LoVo (cell line): ENCODE data around the gene PCDHGA9.
A peak's percentile ranks its signal among the peaks of the same experiment; 100 is the strongest.
"Not testable (repeated sequence)": the region's sequence is repeated elsewhere in the genome, so short reads cannot be mapped to it uniquely, and the experiment has no call there.

Experiments
- DNase-seq: peaks from one replicate; pipeline ENCODE4 v3.0.0-alpha.2; 2016; ENCODE audit warnings: low spot score

The PCDHGA9 gene

DNA sequence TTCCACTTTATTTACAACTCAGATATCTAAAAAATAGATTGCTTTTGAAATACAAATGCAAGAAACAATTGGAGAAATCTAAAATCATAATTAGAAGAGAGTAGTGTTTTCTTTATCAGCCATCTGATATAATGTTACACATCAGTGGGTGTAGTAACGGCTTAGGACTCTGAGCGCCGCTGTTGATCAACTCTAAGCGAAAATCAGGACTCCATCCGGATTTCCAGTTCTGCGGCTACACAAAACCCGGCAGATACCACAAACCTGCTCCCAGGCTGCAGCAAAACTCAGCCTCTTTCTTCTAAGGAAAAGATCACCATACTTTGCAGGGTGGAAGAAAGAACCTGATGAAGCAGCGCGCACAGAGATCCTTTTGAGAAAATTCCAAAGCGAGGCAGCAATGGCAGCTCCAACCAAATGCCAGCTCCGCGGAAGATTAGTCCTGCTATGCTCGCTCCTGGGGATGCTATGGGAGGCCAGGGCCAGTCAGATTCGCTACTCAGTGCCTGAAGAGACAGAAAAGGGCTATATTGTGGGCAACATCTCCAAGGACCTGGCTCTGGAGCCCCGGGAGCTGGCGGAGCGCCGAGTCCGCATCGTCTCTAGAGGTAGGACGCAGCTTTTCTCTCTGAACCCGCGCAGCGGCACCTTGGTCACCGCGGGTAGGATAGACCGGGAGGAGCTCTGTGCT is at the start of gene PCDHGA9:
Gene PCDHGA9, plus strand, starts transcription at position 226 of the 691 bp plus-strand sequence. Its CDS starts 175 bp downstream, at position 401.
- peak; percentile 29 for DNase-seq

DNA sequence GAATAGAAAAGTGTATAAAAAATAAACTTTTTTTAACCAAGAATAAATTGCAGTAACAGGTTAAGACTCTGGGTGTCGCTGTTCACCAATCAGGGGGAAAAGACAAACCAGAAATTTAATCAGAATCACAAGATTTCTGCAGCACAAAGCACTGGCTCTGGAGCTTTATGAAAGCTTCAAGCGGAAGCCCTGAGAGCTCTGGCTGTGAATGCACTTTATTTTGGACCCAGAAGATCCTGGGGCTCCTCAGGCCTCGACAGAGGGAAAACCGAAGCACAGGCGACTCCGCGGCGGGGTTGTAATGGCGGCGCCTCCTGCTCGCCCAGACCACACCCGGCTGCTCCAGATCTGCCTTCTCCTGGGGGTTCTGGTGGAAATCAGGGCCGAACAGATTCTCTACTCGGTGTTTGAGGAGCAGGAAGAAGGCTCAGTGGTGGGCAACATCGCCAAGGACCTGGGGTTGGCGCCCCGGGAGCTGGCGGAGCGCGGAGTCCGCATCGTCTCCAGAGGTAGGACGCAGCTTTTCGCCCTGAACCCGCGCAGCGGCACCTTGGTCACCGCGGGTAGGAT is 47.6 kb upstream of the PCDHGA9 start, which contains the start of gene PCDHGA4:
Gene PCDHGA4, plus strand, starts transcription at position 122 of the 570 bp plus-strand sequence. Its CDS starts 87 bp downstream, at position 209.
- no peak for DNase-seq

DNA sequence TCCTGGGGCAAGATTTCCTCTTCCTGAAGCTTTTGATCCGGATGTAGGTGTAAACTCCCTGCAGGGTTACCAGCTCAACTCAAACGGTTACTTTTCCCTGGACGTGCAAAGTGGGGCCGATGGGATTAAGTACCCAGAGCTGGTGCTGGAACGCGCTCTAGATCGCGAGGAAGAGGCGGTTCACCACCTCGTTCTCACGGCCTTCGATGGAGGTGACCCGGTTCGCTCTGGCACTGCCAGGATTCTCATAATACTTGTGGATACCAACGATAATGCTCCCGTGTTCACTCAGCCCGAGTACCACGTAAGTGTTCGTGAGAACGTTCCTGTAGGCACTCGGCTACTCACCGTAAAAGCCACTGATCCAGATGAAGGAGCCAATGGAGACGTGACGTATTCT is 46.9 kb upstream of the PCDHGA9 start:
- DNase-seq, result no peak

DNA sequence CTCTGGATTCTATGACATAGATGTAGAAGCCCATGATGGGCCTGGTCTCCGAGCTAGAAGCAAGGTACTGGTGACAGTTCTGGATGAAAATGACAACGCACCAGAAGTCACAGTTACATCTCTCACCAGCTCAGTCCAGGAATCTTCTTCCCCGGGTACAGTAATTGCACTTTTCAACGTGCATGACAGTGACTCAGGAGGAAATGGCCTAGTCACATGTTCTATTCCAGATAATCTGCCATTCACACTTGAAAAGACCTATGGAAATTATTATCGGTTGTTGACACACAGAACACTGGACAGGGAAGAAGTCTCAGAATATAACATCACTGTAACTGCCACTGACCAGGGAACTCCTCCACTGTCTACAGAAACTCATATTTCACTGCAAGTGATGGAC is 46.4 kb upstream of the PCDHGA9 start:
- no peak for DNase-seq

DNA sequence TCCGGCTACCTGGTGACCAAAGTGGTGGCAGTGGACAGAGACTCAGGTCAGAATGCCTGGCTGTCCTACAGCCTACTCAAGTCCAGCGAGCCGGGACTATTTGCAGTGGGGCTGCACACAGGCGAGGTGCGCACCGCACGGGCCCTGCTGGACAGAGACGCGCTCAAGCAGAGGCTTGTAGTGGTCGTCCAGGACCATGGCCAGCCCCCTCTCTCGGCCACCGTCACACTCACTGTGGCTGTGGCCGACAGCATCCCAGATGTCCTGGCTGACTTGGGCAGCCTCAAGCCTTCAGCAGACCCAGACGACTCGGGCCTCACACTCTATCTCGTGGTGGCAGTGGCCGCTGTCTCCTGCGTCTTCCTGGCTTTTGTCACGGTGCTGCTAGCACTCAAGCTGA is 45.6 kb upstream of the PCDHGA9 start:
- no peak for DNase-seq

DNA sequence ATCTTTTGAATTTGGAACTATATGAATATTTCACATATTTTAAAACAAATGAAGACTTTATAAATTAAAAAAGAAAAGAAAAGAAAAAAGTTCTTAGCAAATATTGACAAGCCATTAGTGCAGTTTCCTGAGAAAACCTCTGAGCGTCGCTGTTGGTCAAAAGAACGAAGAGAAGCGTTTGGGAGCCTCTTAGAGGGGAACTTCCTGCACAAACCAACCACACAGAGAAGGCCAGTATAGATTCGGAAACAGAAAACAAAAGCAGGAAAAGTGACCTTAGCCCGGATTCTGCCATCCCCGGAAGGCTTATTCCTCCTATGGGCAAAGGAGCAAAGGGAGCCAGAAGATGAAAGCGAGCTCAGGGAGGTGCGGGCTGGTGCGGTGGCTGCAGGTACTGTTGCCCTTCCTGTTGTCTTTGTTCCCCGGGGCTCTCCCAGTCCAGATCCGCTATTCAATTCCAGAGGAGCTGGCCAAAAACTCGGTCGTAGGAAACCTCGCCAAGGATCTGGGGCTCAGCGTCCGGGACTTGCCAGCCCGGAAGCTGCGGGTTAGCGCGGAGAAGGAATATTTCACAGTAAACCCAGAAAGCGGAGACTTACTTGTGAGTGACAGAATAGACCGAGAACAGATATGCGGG is 42.7 kb upstream of the PCDHGA9 start, which contains the start of gene PCDHGB2:
Gene PCDHGB2, plus strand, starts transcription at position 205 of the 637 bp plus-strand sequence. Its CDS starts 142 bp downstream, at position 347.
- peak; percentile 21 for DNase-seq

DNA sequence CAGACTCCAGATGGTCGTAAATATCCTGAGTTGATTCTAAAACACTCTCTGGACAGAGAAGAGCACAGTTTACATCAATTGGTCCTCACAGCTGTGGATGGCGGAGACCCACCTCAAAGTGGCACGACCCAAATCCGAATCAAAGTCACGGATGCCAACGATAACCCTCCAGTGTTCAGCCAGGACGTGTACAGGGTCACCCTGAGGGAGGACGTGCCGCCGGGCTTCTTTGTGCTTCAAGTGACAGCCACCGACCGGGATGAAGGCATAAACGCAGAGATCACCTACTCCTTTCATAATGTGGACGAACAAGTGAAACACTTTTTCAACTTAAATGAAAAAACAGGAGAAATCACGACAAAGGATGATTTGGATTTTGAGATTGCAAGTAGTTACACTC is 41.9 kb upstream of the PCDHGA9 start:
- DNase-seq, result no peak

DNA sequence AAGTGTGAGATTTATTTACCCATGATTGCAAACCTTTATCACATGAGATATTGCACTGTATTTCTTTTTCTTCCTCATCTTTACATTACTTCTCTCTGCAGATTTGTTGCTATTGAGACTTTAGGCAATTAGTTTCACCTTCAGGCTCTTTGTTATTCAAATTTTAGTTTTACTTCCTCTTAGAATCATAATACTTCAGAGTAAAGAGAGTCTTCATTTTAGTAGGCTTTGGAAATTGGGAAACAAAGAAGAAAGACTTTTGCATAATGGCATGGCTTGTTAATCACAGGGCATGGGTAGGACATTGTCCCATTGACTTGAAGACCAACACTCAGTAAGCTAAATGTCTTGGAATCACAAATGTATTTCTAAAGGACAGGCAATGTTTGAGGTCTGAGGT is 39.9 kb upstream of the PCDHGA9 start:
- DNase-seq, result no peak

DNA sequence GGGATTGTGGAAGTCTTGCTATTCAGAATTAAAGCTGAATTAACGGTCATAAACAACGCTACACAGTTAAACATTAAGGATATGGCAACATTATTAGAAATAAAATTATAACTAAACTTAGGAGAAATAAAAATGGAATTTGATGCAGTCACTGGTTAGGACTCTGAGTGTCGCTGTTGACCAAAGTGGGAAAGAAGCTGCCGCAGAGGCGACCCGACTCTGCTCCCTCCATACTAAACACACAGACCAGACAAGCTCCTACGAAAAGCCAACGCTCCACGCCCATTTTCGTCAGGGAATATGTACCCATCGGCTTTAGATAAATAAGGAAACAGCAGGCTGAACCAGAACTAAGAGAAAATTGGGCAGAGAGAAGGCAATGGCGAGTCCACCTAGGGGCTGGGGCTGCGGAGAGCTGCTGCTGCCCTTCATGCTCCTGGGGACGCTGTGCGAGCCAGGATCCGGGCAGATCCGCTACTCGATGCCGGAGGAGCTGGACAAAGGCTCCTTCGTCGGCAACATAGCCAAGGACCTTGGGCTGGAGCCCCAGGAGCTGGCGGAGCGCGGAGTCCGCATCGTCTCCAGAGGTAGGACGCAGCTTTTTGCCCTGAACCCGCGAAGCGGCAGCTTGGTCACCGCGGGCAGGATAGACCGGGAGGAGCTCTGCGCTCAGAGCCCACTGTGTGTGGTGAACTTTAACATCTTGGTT is 38.5 kb upstream of the PCDHGA9 start, which contains the start of gene PCDHGA5:
Gene PCDHGA5, plus strand, starts transcription at position 211 of the 709 bp plus-strand sequence. Its CDS starts 169 bp downstream, at position 380.
- DNase-seq, result no peak

DNA sequence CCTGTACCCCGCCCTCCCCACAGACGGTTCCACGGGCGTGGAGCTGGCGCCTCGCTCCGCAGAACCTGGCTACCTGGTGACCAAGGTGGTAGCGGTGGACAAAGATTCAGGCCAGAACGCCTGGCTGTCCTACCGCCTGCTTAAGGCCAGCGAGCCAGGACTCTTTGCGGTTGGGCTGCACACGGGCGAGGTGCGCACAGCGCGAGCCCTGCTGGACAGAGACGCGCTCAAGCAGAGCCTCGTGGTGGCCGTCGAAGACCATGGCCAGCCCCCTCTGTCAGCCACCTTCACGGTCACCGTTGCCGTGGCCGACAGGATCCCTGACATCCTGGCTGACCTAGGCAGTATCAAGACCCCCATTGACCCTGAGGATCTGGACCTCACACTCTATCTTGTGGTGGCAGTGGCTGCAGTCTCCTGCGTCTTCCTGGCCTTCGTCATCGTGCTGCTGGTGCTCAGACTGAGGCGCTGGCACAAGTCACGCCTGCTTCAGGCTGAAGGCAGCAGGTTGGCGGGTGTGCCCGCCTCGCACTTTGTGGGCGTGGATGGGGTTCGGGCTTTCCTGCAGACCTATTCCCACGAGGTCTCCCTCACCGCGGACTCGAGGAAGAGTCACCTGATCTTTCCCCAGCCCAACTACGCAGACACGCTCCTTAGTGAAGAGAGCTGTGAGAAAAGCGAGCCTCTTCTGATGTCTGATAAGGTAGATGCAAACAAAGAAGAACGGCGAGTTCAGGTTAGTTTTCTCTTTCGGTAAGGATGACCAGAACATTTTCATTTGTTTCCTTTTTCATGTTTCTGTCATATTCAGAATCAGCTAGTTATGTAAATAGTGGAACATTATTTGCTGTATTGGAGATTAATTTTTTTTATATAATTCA is 36.3 kb upstream of the PCDHGA9 start:
- no peak for DNase-seq

DNA sequence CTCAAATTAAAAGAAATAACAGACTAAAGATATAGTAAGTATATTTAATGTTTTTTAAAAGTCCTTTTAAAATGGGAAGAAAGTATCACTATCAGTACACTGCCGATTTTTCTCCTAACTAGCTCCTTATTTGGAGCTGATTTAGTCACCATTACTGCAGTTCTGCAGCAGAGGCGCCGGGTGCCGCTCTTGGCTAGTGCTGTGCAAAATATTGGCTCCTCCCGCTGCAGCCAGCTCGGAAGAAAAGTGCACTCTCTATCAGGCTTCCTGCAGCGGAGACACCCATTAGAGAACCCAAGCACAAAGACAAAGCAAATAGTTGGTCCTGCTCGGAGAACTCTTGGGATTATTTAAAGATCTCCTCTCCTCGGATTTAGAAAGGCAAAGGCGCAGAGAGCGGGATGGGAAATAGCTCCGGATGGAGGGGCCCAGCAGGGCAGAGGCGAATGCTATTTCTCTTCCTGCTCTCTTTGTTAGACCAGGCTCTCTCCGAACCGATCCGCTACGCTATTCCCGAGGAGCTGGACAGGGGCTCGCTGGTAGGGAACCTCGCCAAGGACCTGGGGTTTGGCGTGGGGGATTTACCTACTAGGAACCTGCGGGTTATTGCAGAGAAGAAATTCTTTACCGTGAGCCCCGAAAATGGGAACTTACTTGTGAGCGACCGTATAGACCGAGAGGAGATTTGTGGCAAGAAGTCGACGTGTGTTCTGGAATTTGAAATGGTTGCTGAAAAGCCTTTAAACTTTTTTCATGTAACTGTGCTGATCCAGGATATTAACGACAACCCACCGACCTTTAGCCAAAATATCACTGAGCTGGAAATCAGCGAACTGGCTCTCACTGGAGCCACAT is 32.4 kb upstream of the PCDHGA9 start, which contains the start of gene PCDHGB3:
Gene PCDHGB3, plus strand, starts transcription at position 249 of the 855 bp plus-strand sequence. Its CDS starts 153 bp downstream, at position 402.
- no peak for DNase-seq

DNA sequence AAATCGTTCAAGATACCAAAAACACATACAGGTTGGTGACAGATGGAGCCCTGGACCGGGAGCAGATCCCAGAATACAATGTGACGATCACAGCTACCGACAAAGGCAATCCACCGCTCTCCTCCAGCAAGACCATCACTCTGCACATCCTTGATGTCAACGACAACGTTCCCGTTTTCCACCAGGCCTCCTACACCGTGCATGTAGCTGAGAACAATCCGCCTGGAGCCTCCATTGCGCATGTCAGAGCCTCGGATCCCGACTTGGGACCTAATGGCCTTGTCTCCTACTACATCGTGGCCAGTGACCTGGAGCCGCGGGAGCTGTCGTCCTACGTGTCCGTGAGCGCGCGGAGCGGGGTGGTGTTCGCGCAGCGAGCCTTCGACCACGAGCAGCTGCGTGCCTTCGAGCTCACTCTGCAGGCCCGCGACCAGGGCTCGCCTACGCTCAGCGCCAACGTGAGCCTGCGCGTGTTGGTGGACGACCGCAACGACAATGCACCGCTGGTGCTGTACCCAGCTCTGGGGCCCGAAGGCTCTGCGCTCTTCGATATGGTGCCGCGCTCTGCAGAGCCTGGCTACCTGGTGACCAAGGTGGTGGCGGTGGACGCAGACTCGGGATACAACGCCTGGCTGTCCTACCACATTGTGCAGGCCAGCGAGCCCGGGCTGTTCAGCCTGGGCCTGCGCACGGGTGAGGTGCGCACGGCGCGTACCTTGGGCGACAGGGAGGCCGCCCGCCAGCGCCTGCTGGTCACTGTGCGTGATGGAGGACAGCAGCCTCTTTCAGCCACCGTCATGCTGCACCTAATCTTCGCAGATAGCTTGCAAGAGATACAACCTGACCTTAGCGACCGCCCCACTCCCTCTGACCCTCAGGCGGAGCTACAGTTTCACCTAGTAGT is 30.8 kb upstream of the PCDHGA9 start:
- no peak for DNase-seq

DNA sequence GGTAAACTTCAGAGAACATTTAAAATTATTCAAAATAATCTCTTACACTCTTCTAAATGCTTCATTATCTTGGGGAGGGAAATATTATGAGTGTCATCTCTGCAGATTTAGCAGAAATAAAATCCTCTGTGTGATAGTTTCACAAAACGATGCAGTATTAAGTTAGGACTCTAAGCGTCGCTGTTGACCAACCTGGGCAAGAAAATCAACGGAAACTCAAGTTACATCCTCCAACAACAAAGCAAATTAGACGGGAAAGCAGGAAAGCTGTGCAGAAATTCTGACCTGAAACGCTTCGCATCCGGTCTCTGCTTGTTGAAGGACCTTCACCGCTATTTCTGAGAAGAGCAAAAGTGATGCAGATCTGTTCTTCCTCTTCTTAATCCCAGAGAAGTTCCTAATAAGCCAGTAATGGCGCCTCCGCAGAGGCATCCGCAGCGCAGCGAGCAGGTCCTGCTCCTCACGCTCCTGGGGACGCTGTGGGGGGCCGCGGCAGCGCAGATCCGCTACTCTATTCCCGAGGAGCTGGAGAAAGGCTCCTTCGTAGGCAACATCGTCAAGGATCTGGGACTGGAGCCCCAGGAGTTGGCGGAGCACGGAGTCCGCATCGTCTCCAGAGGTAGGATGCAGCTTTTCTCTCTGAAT is 28.8 kb upstream of the PCDHGA9 start, which contains the start of gene PCDHGA6:
Gene PCDHGA6, plus strand, starts transcription at position 219 of the 645 bp plus-strand sequence. Its CDS starts 193 bp downstream, at position 412.
- peak; percentile 11 for DNase-seq

DNA sequence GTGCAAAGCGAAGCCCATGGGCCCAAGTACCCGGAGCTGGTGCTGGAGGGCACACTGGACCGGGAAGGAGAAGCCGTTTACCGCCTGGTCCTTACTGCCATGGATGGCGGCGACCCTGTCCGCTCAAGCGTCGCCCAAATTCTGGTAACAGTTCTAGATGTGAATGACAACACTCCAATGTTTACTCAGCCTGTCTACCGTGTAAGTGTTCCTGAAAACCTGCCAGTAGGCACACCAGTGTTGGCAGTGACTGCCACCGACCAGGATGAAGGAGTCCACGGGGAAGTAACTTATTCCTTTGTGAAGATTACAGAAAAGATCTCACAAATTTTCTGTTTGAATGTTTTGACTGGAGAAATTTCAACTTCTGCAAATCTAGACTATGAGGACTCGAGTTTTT is 28.0 kb upstream of the PCDHGA9 start:
- no peak for DNase-seq

DNA sequence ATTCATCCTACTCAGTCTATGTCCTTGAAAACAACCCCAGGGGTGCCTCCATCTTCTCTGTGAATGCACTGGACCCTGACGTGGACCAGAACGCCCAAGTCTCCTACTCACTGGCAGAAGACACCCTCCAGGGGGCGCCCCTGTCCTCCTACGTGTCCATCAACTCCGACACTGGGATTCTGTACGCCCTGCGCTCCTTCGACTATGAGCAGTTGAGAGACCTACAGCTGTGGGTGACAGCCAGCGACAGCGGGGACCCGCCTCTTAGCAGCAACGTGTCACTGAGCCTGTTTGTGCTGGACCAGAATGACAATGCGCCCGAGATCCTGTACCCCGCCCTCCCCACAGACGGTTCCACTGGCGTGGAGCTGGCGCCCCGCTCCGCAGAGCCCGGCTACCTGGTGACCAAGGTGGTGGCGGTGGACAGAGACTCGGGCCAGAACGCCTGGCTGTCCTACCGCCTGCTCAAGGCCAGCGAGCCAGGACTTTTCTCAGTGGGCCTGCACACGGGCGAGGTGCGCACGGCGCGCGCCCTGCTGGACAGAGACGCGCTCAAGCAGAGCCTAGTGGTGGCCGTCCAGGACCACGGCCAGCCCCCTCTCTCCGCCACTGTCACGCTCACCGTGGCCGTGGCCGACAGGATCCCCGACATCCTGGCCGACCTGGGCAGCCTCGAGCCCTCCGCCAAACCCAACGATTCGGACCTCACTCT is 27.0 kb upstream of the PCDHGA9 start:
- DNase-seq, result not testable (repeated sequence)

DNA sequence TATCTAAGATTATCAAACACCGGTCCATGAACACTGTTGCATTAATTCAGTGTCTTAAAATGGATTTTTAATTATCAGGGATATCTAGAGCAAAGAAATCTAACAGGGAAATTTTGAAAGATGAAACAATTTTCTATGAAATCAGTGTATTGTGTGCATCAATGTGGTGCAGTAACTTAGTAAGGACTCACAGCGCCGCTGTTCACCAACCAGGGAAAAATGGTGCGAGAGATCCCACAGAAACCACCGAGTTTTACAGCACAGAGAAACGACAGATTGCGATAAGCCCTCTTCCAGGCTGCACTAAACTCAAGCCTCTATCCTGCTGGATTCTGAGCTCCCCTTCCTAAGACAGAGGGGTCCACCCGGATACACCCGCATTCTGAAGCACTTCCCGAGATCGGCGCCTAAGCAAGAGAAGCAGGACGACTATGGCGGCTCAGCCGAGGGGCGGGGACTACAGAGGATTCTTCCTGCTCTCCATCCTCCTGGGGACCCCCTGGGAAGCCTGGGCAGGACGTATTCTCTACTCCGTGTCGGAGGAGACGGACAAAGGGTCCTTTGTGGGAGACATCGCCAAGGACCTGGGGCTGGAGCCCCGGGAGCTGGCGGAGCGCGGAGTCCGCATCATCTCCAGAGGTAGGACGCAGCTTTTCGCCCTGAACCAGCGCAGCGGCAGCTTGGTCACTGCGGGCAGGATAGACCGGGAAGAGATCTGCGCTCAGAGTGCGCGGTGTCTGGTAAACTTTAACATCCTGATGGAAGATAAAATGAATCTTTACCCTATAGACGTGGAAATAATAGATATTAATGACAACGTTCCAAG is 19.9 kb upstream of the PCDHGA9 start, which contains the start of gene PCDHGA7:
Gene PCDHGA7, plus strand, starts transcription at position 274 of the 826 bp plus-strand sequence. Its CDS starts 158 bp downstream, at position 432.
- DNase-seq, result no peak

DNA sequence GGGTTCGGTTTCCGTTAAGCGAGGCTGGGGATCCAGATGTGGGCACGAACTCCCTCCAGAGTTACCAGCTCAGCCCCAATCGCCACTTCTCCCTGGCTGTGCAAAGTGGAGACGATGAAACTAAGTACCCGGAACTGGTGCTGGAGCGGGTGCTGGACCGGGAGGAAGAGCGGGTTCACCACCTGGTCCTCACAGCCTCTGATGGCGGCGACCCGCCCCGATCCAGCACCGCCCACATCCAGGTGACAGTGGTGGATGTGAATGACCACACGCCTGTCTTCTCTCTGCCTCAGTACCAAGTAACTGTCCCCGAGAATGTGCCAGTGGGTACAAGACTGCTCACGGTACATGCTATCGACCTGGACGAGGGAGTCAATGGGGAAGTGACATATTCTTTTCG is 19.2 kb upstream of the PCDHGA9 start:
- no peak for DNase-seq
